H1 (cell line): ENCODE results near the gene KCNJ4. TPM values are rescaled to one million over a fixed set of nuclear protein-coding genes. Genes with fewer than 3 reads are reported as not detected.

Source experiments
- BRCA1 ChIP-seq: IDR thresholded peaks from 2 replicates; pipeline ENCODE4 v1.6.1; 2012; ENCODE audit warnings: low read depth, low read length, improper control_type of control experiment
- CHD7 ChIP-seq: fragments of 300-600 bp; sonication (generic); IDR thresholded peaks from 2 replicates; pipeline ENCODE4 v1.7.1; 2012; ENCODE audit warnings: low read length, moderate library complexity, mild to moderate bottlenecking, inconsistent platforms; ENCODE audit not compliant: insufficient replicate concordance
- CREB1 ChIP-seq: IDR thresholded peaks from 2 replicates; pipeline ENCODE4 v1.6.1; 2012; ENCODE audit warnings: inconsistent platforms
- E2F6 ChIP-seq: IDR thresholded peaks from 2 replicates; pipeline ENCODE4 v1.6.1; 2012; ENCODE audit warnings: inconsistent platforms
- RBBP5 ChIP-seq: IDR thresholded peaks from 2 replicates; pipeline ENCODE4 v1.7.1; 2012; ENCODE audit warnings: low read depth, mild to moderate bottlenecking, inconsistent platforms, low read length, moderate library complexity, borderline replicate concordance
- RFX5 ChIP-seq: IDR thresholded peaks from 2 replicates; pipeline ENCODE4 v1.6.1; 2011; ENCODE audit warnings: low read depth, low read length, improper control_type of control experiment, borderline replicate concordance
- RNF2 ChIP-seq: fragments of 200-900, 300-1000 bp; sonication (generic); IDR thresholded peaks from 2 replicates; pipeline ENCODE4 v1.7.1; 2016; ENCODE audit warnings: borderline replicate concordance, low read depth, mild to moderate bottlenecking, antibody characterized with exemption, low read length; ENCODE audit not compliant: poor library complexity, severe bottlenecking; ENCODE audit errors: missing control alignments
- polyA plus RNA-seq, 7 experiments: library from polyadenylated mRNA; depleted of rRNA in 3 of 7; stranded (reverse) in 5 of 7; unstranded in 2 of 7; fragments of >200 nt in 5 of 7; fragments of 200-250 nt in 2 of 7; gene quantifications; 1 replicate in 5 of 7; 2 replicates in 1 of 7; 4 replicates in 1 of 7; pipeline versions ENCODE4 v1.2.1 to v1.2.3, GENCODE V29; 2011 to 2013; ENCODE audit warnings: missing spikeins in 2 of 7, mixed read lengths in 2 of 7
- total RNA-seq: library from RNA; stranded (reverse); fragmentation: NEBNext Ultra II Directional; extraction: Animal tissue kit (Norgen Biotek cat#: 25700); gene quantifications from 2 replicates; pipeline ENCODE4 v1.2.1, GENCODE V29; 2021

Gene KCNJ4
- total and polyA plus RNA-seq, 2 of the 8 experiments (the other 6 are each of a cell fraction or from before 2014, with no cell fraction given), result 1.4 to 2.2 TPM

- TF ChIP-seq CHD7 (no peak), CREB1 (no peak), RNF2 (no peak), RBBP5 (no peak), RFX5 (no peak), BRCA1 (no peak), E2F6 (no peak)
Measured at GRCh38 chr22:38464992-38465672, 10.1 kb upstream of the KCNJ4 start (continued).
